ENCODE results near the gene ARFGAP2. TPM values are rescaled to one million over a fixed set of nuclear protein-coding genes. Genes with fewer than 3 reads are reported as not detected.
"Not testable (repeated sequence)": the region's sequence is repeated elsewhere in the genome, so short reads cannot be mapped to it uniquely, and the experiment has no call there.

Gene ARFGAP2
- polyA plus RNA-seq, 1 experiment = 58.1 TPM

- no peak for TF ChIP-seq CTCF (IDR thresholded peaks at IDR 0.05; ENCODE audit: insufficient read depth, low read depth, low read length)
- ChIA-PET CTCF (no interaction called here), POLR2A (no interaction called here)
- Histone ChIP-seq H3K4me3 (ENCODE audit: low read depth, low read length) (no peak overlapping the region), H3K36me3 (ENCODE audit: control insufficient read depth, insufficient read depth, low read length) (no peaks in the 10 kb centered on the region), H3K27me3 (ENCODE audit: control insufficient read depth, insufficient read depth, low read length) (no peaks in the 10 kb centered on the region)
- DNase-seq (ENCODE audit: low read depth) = no peak
These were observed 30.8 kb upstream of the ARFGAP2 start for GRCh38 chr11:47207459-47207858.

GRCh38 chr11:47206577-47206976, 29.9 kb upstream of the ARFGAP2 start:
- H3K27me3 ChIP-seq (ENCODE audit: control insufficient read depth, insufficient read depth, low read length); H3K36me3 ChIP-seq (ENCODE audit: control insufficient read depth, insufficient read depth, low read length); POLR2A ChIA-PET; H3K4me3 ChIP-seq (ENCODE audit: low read depth, low read length); DNase-seq (ENCODE audit: low read depth): not testable (repeated sequence)
- CTCF ChIA-PET = interaction anchor here (0.6 to 0.7 kb wide), 2 partner anchors 30 to 274 kb away, joined by 3 read pairs; no protein-coding TSS in a partner anchor

DNA sequence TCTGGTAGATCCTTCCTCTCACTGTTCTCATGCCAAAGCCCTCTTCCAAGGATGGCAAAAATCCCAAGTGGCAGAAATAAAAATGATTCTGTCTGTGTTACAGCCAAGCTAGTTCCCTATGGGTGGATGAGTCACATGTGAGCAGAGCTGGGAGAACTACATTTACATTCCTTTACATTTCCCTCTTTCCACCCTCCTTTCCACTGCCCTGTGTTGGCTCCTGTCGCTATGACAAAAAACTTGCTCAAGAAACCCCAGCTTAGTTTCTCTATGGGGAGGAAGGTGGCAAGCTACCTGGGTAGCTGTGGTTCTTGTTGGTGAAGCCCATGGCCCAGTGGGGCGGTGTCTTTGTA, 27.9 kb upstream of the ARFGAP2 start:
- ChIA-PET POLR2A (no interaction called here), CTCF (interaction anchor here (1.6 kb wide), 1 partner anchor 25 kb away, joined by 4 read pairs; no protein-coding TSS in a partner anchor)
- no peak overlapping the region for H3K4me3 ChIP-seq (ENCODE audit: low read depth, low read length)

GRCh38 chr11:47202576-47202975, 25.9 kb upstream of the ARFGAP2 start:
- ChIA-PET CTCF (interaction anchor here (1.0 kb wide), 1 partner anchor 14 kb away, joined by 4 read pairs; no protein-coding TSS in a partner anchor), POLR2A (no interaction called here)
- Histone ChIP-seq H3K27me3 (ENCODE audit: control insufficient read depth, insufficient read depth, low read length) (no peaks in the 10 kb centered on the region), H3K4me3 (ENCODE audit: low read depth, low read length) (no peak overlapping the region), H3K36me3 (ENCODE audit: control insufficient read depth, insufficient read depth, low read length) (no peaks in the 10 kb centered on the region)
- TF ChIP-seq CTCF (IDR thresholded peaks at IDR 0.05; ENCODE audit: insufficient read depth, low read depth, low read length) = no peak
- no peak for DNase-seq (ENCODE audit: low read depth)

More for the DNA sequence above, 27.9 kb upstream of the ARFGAP2 start:
- Histone ChIP-seq H3K27me3 (ENCODE audit: control insufficient read depth, insufficient read depth, low read length) (no peaks in the 10 kb centered on the region), H3K36me3 (ENCODE audit: control insufficient read depth, insufficient read depth, low read length) (no peaks in the 10 kb centered on the region)
- no peak for DNase-seq (ENCODE audit: low read depth)
- TF ChIP-seq CTCF (IDR thresholded peaks at IDR 0.05; ENCODE audit: insufficient read depth, low read depth, low read length) = no peak

- no peak for DNase-seq (ENCODE audit: low read depth)
- Histone ChIP-seq H3K36me3 (ENCODE audit: control insufficient read depth, insufficient read depth, low read length) (no peaks in the 10 kb centered on the region), H3K27me3 (ENCODE audit: control insufficient read depth, insufficient read depth, low read length) (no peaks in the 10 kb centered on the region), H3K4me3 (ENCODE audit: low read depth, low read length) (no peak overlapping the region)
- ChIA-PET POLR2A (no interaction called here), CTCF (no interaction called here)
- no peak for TF ChIP-seq CTCF (IDR thresholded peaks at IDR 0.05; ENCODE audit: insufficient read depth, low read depth, low read length)
These were observed 24.3 kb upstream of the ARFGAP2 start for GRCh38 chr11:47201015-47201414.

DNA sequence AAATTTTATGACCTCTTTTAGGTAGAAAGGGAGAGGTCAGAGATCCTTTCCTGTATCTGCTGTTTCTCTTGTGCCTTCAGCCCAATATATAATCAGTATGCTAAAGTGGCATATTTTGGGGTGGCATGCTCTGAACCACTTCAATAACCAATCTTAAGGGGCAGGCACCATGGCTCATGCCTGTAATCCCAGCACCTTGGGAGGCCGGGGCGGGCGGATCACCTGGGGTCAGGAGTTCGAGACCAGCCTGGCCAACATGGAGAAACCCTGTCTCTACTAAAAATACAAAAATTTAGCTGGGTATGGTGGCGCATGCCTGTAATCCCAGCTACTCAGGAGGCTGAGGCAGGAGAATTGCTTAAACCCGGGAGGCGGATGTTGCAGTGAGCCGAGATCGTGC, 21.5 kb upstream of the ARFGAP2 start:
- DNase-seq (ENCODE audit: low read depth); CTCF ChIA-PET; H3K27me3 ChIP-seq (ENCODE audit: control insufficient read depth, insufficient read depth, low read length); POLR2A ChIA-PET; H3K36me3 ChIP-seq (ENCODE audit: control insufficient read depth, insufficient read depth, low read length); H3K4me3 ChIP-seq (ENCODE audit: low read depth, low read length): not testable (repeated sequence)

Measured in BJ (cell line).